ENCODE results near the gene DDIT3. TPM values are rescaled to one million over a fixed set of nuclear protein-coding genes. Genes with fewer than 3 reads are reported as not detected.

DDIT3 gene
- total RNA-seq, 1 experiment from 2014 or later, result 84.7 TPM

DNA sequence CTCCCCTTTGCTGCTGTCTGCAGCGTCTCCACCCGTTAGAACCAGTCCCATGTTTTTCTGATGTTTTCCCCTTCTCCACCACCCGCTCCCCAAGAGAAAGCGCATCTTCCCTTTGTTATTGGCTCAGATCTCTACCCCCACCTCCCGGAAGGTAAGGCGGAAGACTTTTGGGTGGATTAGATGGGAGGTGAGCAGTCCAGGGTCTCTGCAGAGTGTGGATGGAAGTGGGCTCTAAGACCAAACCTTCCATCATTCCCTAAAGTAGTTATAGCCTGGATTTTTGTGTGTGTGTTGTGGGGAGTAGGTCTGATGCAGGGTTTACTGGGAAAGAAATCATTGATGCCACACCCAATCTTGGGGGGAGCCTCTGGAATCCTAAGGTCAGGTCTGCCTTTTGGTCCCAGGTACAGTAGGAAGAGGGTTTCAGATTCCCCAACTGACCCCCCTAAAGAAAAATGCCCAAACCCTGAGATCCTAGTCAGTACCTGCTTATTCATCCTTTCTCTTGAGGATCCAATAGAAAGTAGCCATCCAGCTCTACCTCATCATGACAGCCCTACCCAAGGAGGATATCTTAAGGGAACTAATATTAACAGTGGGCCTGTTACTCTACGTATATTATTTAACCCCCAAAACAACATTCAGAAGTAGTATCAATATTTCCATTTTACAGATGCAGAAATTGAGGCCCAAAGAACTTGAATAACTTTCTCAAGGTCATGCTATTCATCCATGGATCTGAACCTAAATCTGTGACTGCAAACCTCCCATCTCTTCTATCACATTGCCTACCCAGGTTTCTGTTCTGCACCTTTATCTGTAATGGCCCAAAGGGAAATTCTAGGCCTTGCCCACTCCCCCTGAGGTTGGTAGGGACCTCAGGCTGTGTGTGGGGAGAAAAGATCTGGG, 30.6 kb upstream of the DDIT3 start:
- H3K79me2 ChIP-seq (ENCODE audit: insufficient read depth, low read length), result peaks cover 11% of the 10 kb centered on the region; the same call in 1 of the 2 replicates
- no peak for TF ChIP-seq SRF (IDR thresholded peaks at IDR 0.05; ENCODE audit: low read depth)
- TF ChIP-seq ELF1 (IDR thresholded peaks at IDR 0.05; ENCODE audit: borderline replicate concordance, low read depth), result no peak
- no peak for TF ChIP-seq CBX3 (IDR thresholded peaks at IDR 0.05; ENCODE audit: low read depth)
- CTCF ChIA-PET, result no interaction called here
- no peaks in the 10 kb centered on the region for H3K27me3 ChIP-seq (ENCODE audit: insufficient read depth, low read length)
- POLR2A ChIA-PET, result no interaction called here
- H3K4me3 ChIP-seq (replicated peaks in 1 of 2; ENCODE audit: low read depth in 1 of 2, low read length in 2 of 2), result peak overlapping the region; percentile 57 to 78
- H3K9ac ChIP-seq (ENCODE audit: low read length), result peak overlapping the region; percentile 63; the same call in 1 of the 2 replicates
- BruUV-seq (replicated peaks), result TSS peak; percentile 47
- peak overlapping the region; percentile 91 for H3K4me2 ChIP-seq (ENCODE audit: low read length)
- DNase-seq (ENCODE audit: low read depth, low spot score), result no peak
- no peaks in the 10 kb centered on the region for H3K9me3 ChIP-seq (ENCODE audit: control insufficient read depth in 1 of 2, insufficient read depth in 1 of 2, low read depth in 1 of 2, low read length in 2 of 2)
- no peak overlapping the region; the same call in 1 of the 2 replicates for H3K27ac ChIP-seq (ENCODE audit: low read depth, low read length)
- H3K9me2 ChIP-seq (ENCODE audit: insufficient read depth), result no peaks in the 10 kb centered on the region
- intact Hi-C loops (cut with micrococcal nuclease), result no loop called here
- peaks cover 4 to 34% of the 10 kb centered on the region in 2 experiments for H3K4me1 ChIP-seq (ENCODE audit: control insufficient read depth in 1 of 2, insufficient read depth in 2 of 2, low read length in 2 of 2)
- H2AFZ ChIP-seq (ENCODE audit: low read depth, low read length, poor library complexity, severe bottlenecking), result no peak overlapping the region
- RAD21 ChIA-PET (ENCODE audit: low non-redundant PET in 1 of 2, low total read pairs in 2 of 2, uncharacterized antibody in 2 of 2, unreplicated experiment in 2 of 2), result no interaction called here
- no peak for ATAC-seq
- H3K36me3 ChIP-seq (ENCODE audit: control insufficient read depth in 1 of 2, insufficient read depth in 2 of 2, low read length in 2 of 2), result no peaks in the 10 kb centered on the region
- no peaks in the 10 kb centered on the region for H4K20me1 ChIP-seq (ENCODE audit: insufficient read depth)

DNA sequence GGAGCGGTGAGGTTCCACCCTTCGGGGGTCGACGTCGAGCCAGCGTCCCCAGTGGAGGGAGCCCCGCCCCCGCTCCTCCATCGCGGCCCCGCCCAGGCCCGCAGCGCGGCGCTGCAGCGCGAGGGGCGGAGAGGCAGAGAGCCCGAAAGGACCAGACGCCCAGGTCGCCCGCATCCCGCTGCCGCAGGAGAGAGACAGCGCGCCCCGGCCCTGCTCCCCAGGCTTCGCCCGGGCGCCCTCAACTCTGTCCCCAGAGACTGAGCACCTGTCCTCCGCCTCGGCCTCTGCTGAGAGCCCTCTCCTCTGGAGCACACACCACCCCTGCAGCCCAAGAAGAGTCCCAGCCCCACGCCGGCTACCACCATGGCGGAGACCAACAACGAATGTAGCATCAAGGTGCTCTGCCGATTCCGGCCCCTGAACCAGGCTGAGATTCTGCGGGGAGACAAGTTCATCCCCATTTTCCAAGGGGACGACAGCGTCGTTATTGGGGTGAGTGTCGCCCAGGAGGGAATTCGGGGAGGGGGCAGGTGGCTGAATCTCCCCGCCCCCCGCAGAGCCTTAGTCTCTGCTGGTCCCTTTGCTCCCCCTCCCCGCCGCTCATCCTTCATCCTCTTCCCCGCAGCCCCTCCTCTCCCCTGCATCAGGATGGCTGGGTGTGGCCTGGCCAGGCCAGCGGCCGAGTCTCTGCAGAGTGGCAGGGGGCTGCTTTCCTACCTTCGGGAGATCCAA, 29.8 kb upstream of the DDIT3 start, which contains the start of gene KIF5A:
Gene KIF5A, plus strand, starts transcription at position 136 of the 732 bp plus-strand sequence. Its CDS starts 228 bp downstream, at position 364.
- RAD21 ChIA-PET (ENCODE audit: low non-redundant PET in 1 of 2, low total read pairs in 2 of 2, uncharacterized antibody in 2 of 2, unreplicated experiment in 2 of 2), result no interaction called here
- Histone ChIP-seq H3K36me3 (ENCODE audit: control insufficient read depth in 1 of 2, insufficient read depth in 2 of 2, low read length in 2 of 2) (peaks cover 0 to 3% of the 10 kb centered on the region in 2 experiments; a peak in 1 of 4 replicates), H3K9ac (ENCODE audit: low read length) (peak within 1 kb of the TSS; percentile 63), H3K79me2 (ENCODE audit: insufficient read depth, low read length) (peaks cover 19% of the 10 kb centered on the region), H3K4me3 (replicated peaks in 1 of 2; ENCODE audit: low read depth in 1 of 2, low read length in 2 of 2) (peak within 1 kb of the TSS; percentile 57 to 78), H3K27ac (ENCODE audit: low read depth, low read length) (peak within 1 kb of the TSS; percentile 49; the same call in 1 of the 2 replicates), H2AFZ (ENCODE audit: low read depth, low read length, poor library complexity, severe bottlenecking) (no peak within 1 kb of the TSS), H4K20me1 (ENCODE audit: insufficient read depth) (no peaks in the 10 kb centered on the region), H3K4me2 (ENCODE audit: low read length) (peak within 1 kb of the TSS; percentile 91), H3K9me3 (ENCODE audit: control insufficient read depth in 1 of 2, insufficient read depth in 1 of 2, low read depth in 1 of 2, low read length in 2 of 2) (no peaks in the 10 kb centered on the region), H3K4me1 (ENCODE audit: control insufficient read depth in 1 of 2, insufficient read depth in 2 of 2, low read length in 2 of 2) (peaks cover 9 to 37% of the 10 kb centered on the region in 2 experiments), H3K27me3 (ENCODE audit: insufficient read depth, low read length) (no peaks in the 10 kb centered on the region), H3K9me2 (ENCODE audit: insufficient read depth) (no peaks in the 10 kb centered on the region)
- ATAC-seq (peak; percentile 73), DNase-seq (ENCODE audit: low read depth, low spot score) (no peak)
- CTCF ChIA-PET, result no interaction called here
- POLR2A ChIA-PET, result no interaction called here
- intact Hi-C loops (cut with micrococcal nuclease), result no loop called here
- TF ChIP-seq SRF (IDR thresholded peaks at IDR 0.05; ENCODE audit: low read depth) (no peak), ZFX (IDR thresholded peaks at IDR 0.05) (no peak), POLR2AphosphoS5 (IDR thresholded peaks at IDR 0.05; ENCODE audit: low read depth, low read length) (peak; percentile 77), YY1 (IDR thresholded peaks at IDR 0.05; ENCODE audit: extremely low read depth, insufficient replicate concordance, low read depth, low read length) (peak; percentile 7), EGR1 (IDR thresholded peaks at IDR 0.05; ENCODE audit: low read depth) (peak; percentile 47; the same call in 1 of the 2 replicates), RAD21 (IDR thresholded peaks at IDR 0.05; ENCODE audit: low read depth) (no peak)
- TF ChIP-seq, protein P1, sequence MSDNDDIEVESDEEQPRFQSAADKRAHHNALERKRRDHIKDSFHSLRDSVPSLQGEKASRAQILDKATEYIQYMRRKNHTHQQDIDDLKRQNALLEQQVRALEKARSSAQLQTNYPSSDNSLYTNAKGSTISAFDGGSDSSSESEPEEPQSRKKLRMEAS (IDR thresholded peaks at IDR 0.05), result no peak
- no TSS peak for BruUV-seq (replicated peaks)

Measured in HCT116 (cell line).